ENCODE results near the gene NATD1.

DNA sequence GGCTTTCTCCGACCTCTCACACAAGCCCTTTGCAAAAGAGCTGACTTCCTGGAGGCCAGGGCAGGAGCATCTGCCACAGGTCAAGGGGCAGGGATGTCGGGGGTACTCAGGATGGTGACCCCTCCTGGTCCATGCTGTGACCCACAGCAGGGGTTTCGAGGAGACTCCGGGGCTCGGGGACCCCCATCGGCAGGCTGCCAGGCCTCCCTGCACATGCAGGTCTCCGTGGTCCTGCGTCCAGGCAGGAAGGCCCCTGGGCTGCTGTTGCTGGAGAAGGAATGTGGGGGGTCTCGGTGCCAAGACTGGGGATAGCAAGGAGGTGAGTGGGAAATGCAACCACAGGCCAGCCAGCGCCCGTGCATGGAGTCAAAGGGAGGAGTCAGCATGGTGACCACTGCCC is 11.6 kb downstream of the NATD1 start:
- TF ChIP-seq, protein P1, sequence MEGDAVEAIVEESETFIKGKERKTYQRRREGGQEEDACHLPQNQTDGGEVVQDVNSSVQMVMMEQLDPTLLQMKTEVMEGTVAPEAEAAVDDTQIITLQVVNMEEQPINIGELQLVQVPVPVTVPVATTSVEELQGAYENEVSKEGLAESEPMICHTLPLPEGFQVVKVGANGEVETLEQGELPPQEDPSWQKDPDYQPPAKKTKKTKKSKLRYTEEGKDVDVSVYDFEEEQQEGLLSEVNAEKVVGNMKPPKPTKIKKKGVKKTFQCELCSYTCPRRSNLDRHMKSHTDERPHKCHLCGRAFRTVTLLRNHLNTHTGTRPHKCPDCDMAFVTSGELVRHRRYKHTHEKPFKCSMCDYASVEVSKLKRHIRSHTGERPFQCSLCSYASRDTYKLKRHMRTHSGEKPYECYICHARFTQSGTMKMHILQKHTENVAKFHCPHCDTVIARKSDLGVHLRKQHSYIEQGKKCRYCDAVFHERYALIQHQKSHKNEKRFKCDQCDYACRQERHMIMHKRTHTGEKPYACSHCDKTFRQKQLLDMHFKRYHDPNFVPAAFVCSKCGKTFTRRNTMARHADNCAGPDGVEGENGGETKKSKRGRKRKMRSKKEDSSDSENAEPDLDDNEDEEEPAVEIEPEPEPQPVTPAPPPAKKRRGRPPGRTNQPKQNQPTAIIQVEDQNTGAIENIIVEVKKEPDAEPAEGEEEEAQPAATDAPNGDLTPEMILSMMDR (IDR thresholded peaks at IDR 0.05), result no peak
- TF ChIP-seq POLR2AphosphoS5 (IDR thresholded peaks at IDR 0.05), result no peak
- no peak for TF ChIP-seq POLR2A (IDR thresholded peaks at IDR 0.05)
